Amniotic epithelial cell (primary cell): Measurements from ENCODE around the gene MAPKAPK5.
A peak's percentile ranks its signal among the peaks of the same experiment; 100 is the strongest.
"Not testable (repeated sequence)": the region's sequence is repeated elsewhere in the genome, so short reads cannot be mapped to it uniquely, and the experiment has no call there.

Experiments
- DNase-seq: peaks from one replicate; pipeline ENCODE4 v3.0.0-alpha.2; 2010; ENCODE audit warnings: low read depth

MAPKAPK5 gene, protein sequence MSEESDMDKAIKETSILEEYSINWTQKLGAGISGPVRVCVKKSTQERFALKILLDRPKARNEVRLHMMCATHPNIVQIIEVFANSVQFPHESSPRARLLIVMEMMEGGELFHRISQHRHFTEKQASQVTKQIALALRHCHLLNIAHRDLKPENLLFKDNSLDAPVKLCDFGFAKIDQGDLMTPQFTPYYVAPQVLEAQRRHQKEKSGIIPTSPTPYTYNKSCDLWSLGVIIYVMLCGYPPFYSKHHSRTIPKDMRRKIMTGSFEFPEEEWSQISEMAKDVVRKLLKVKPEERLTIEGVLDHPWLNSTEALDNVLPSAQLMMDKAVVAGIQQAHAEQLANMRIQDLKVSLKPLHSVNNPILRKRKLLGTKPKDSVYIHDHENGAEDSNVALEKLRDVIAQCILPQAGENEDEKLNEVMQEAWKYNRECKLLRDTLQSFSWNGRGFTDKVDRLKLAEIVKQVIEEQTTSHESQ

DNA sequence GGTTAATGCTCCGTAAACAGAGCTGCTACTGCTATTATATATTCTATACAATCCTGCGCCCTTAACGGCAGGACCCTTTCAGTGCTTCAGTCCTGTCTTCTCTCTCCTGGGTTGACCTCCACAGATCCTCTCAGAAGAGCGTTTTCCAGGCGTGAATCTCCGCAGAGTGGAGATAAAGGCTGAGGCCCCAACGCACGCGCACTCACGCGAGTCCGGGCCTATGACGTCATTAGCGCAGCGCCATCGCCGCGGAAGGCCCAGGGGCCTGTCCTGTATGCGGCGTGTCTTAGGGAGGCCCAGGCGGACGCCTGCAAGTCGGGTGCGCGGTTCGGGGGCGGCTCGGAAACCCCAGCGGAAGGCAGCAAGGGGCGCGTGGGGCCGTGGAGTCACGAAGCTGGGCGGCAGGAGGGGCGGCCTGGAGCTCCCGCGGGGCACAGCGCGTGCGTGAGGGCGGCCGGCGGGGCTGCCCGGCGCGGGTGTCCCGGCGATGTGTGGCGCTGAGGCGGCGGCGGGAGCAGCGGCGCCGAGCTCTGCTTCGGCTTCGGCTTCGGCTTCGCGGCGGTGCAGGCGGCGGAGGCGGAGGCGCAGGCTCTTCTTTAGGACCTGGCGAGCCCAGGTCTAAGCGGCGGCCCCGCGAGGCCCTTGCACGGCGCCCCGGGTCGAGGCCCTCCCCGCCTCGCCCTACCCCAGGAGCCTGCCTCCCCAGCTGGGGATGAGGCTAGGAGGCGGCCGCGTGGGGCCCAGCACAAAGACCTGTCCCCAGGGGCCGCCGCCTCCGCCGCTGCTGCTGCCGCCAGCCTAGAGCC lies at the start of gene MAPKAPK5:
TSS of gene MAPKAPK5 (plus strand) at position 479 of the 806 bp plus-strand sequence. CDS start 506 bp downstream, outside the sequence.
- peak; percentile 94 for DNase-seq

DNA sequence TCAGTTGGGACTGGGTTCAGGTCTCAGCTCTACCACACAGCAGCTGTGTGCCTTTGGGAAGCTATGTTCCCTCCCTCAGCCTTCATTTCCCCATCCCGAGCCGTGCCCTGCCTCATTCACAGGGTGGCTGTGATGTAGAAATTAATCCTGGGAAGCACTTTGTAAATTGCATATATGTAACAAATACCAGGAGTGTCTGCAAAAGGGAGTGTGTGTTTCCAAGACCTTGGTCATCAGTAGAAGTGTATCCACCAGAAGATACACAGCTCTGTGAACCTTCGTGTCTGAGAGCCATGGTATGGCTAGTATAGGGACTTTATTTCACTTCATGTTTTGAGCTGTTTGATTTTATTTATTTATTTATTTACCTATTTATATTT lies 49.2 kb upstream of the MAPKAPK5 start:
- DNase-seq = no peak

DNA sequence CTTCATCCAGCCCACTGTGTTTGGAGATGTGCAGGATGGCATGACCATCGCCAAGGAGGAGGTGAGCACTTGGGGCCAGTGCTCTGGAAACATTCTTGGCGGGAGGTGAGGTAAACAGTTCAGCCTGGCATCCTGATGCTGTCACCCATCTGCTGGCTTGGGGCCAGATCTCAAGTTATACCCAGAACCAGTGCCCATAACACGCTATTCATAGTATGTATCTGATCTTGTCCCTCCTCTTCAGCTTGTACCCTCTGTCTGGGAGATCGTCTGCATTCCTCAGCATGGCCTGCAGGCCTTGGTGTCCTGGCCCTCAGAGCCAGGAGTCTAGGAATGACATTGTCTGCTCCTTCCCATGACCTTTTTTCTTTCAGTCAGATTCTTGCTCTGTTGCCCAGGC lies 43.8 kb upstream of the MAPKAPK5 start:
- no peak for DNase-seq

DNA sequence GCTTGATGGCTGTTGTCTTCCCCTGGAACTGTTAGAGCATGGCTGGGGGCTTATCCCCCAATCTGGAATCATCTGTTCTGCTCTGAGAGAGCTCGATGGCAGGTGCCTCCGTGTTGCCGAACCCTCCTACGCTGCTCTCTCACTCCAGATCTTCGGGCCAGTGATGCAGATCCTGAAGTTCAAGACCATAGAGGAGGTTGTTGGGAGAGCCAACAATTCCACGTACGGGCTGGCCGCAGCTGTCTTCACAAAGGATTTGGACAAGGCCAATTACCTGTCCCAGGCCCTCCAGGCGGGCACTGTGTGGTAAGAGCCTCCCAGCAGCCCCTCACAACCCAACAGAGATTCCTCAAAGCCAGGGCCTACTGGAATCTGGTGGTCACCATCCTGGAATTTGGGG lies 42.3 kb upstream of the MAPKAPK5 start:
- DNase-seq = no peak

DNA sequence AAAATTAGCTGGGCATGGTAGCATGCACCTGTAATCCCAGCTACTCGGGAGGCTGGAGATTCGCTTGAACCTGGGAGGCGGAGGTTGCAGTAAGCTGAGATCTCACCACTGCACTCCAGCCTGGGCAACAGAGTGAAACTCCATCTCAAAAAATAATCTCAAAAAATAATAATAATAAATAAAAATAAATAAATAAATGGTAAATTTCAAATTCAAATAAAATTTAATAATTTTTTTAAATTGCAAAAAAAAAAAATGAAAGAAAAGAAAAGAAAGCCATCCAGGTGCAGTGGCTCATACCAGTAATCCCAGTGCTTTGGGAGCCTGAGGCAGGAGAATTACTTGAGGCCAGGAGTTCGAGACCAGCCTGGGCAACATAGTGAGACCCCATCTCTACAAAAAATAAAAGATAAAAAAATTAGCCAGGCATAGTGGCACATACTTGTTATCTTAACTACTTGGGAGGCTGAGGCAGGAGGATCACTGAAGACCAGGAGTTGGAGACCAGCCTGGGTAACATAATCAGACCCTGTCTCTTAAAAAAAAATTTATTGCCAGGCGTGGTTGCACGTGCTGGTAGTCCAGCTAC lies 38.9 kb upstream of the MAPKAPK5 start:
- DNase-seq = no peak

DNA sequence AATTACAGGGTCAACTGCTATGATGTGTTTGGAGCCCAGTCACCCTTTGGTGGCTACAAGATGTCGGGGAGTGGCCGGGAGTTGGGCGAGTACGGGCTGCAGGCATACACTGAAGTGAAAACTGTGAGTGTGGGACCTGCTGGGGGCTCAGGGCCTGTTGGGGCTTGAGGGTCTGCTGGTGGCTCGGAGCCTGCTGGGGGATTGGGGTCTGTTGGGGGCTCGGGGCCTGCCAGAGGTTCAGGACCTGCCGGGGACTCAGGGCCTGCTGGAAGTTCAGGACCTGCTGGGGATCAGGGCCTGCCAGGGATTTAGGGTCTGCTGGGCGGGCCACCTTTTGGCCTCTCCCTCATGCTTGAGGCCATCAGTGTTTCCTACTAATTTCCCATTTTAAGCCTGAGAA lies 38.2 kb upstream of the MAPKAPK5 start:
- DNase-seq = no peak

DNA sequence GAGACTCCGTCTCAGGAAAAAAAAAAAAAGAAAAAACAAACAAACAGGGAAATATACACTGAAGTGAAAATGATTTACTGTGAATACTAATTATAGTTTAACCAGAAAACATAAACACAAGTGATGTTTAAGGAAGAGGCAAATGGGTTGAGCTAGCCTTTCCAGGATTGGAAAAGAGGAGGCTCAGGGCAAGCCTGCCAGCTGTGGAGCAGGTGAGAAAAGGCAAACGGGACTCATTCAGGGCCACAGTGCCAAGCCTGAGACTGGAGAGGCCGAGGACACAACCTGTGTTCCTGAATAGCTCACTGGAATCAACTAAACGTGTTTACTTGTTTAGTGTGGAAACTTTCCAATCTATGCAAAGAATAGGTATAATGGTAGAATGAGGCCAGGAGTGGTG lies 35.7 kb upstream of the MAPKAPK5 start:
- DNase-seq = no peak

DNA sequence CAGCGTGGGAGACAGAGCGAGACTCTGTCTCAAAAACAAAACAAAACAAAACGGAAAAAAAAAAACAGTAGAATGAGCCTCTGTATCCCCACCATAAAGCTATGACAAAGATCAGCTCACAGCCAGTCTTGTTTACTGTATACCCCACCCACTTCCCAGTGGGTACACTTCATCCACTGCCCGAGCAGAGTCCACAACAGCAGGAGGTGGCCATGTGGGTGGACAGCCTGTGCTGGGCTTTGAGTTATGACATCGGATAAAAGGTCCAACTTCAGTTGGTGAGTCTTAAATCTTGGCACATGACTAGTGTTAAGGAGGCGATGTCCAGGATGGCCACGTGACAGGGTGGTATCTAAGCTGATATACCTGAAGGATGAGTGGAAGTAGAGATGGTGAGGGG lies 34.8 kb upstream of the MAPKAPK5 start:
- no peak for DNase-seq

DNA sequence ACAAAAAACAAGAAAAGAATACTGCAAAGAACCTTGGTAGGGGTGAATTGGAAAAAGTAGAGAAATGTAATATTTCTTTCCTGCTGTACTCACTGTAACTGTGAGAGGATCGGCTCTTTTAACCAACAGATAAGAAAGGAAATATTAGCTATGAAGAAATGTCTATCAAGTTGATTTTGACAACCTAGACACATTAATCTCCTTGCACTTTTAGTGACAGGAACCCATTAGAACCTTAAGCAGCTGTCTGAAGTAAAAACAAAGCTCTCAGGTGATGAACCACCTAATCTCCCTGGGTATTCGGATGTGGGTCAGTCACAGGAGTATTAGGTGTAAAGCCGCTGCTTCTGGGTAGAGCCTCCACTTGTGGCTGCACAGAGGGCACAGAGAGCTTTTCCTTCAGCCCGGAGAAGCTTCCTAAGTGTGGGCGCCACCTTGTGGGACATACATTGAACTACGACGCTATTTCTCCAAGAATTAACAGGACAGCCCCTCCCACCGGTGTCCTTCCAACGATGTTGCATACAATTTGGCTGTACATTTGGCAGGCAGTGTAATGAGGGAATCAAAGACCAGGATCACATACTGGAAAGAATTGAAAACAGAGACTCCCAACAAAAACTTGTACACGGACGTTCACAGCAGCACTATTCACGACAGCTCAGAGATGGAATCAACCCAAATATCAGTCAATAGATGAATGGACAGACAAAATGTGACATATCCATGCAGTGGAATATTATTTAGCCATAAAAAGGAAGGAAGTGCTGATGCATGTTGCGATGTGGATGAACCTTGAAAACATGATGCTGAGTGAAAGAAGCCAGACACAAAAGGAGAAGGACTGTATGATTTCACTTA lies 28.9 kb upstream of the MAPKAPK5 start:
- DNase-seq = peak; percentile 78

DNA sequence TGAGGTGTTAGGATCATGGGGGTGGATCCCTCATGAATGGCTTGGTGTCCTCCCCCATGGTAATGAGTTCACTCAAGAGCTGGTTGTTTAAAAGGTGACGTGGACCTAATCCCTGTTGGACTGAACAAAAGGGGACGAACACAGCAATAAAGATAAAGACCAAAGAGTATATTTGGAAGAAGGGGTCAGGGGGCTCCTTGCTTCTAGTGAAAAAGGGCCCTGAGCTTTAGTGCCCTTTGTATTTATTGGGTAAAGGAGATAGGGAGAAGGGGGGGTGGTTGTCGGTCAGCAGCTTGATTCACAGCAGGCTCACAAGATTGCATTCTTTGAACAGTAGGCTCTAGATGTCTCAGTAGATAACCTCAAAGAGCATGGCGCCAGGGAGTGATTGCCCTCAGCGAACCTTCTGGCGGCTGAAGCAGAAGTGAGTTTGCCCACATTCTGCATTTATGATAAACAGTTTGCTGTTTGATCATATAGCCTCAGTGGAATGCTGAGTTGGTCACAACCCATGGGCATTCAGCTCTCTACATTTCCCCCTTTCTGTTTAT lies 25.9 kb upstream of the MAPKAPK5 start:
- DNase-seq = no peak

DNA sequence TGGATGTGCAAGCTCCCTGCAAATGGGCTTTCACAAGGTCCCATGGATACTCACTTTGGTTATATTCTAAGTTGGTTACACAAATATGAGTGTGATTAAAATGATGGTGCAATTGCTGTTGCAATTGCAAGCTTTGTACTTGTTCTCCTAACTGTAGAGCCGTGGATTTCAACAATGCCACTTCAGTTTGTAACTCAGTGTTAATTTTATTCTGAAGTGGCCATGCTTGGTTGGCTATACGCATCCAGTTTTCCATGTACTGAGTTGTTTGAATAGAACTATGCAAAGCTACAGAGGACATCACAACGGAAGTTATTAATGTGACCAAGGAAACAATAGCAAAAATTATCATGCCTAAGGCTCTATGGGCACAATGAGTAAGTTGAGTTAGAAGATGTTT lies 25.1 kb upstream of the MAPKAPK5 start:
- not testable (repeated sequence) for DNase-seq

DNA sequence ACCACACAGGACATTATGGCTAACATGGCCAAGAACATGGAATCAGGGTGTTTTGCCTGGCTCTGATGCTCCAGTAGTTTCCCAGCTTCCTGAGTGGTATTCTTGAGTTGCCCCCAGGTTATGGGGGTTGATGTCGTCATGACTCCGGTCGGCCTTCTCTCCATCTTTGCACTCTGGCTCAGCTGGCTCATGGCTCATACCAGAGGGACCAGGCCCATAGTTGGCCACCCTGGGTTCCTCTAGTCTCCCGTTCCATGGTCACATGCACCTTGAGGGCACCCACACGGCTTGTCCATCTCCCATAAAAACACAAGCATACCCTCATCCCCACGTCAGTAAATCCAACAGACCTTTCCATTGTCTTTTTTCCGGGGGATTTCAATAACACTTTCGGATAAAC lies 23.7 kb upstream of the MAPKAPK5 start:
- no peak for DNase-seq

DNA sequence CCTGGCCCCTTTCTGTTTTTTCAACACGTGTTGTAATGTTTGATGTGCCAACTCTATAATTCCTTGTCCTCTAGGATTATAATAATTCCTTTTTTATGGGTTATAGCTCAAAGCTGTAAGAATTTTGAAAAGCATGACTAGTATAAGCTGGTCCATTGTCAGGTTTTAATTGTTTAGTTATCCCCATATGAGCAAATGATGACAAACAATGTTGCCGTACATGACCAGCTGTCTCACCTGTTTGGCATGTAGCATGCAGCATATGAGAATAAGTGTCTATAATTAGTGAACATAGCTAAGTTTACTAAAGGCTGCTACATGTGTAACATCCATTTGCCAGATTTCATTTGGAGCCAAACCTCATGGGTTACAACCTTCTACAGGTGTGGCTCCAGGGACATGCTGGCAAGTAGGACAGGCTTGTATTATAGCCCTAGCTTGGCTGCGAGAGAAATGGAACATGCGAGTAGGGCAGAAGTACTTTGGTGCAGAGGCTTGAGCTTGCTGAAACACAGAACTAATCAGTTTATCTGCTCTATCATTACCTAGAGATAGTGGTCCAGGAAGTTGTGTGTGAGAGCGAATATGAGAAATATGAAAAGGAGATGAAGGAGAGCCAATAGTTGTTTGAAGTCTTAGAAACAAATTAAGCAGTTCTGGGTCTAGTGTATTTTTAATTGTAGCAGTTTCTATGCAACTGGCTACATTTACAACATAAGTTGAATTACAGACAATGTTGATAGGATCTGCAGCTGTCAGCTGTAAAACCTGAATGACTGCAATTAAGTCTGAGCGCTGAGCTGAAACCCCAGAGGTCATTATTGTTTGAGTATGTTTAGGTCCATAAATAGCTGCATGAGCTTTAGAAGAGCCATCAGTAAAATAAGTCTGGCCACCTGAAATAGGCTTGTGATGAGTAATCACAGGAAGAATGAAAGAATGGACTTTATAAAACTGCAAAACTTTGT lies 22.6 kb upstream of the MAPKAPK5 start:
- no peak for DNase-seq

DNA sequence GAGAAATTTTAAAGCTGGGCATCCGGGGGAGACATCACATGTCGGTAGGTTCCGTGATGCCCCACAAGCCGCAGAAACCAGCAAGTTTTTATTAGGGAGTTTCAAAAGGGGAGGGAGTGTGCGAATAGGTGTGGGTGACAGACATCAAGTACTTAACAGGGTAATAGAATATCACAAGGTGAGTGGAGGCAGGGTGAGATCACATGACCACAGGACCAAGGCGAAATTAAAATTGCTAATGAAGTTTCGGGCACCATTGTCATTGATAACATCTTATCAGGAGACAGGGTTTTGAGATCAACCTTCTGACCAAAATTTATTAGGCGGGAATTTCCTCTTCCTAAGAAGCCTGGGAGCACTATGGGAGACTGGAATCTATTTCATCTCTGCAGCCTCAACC lies 21.2 kb upstream of the MAPKAPK5 start:
- not testable (repeated sequence) for DNase-seq

DNA sequence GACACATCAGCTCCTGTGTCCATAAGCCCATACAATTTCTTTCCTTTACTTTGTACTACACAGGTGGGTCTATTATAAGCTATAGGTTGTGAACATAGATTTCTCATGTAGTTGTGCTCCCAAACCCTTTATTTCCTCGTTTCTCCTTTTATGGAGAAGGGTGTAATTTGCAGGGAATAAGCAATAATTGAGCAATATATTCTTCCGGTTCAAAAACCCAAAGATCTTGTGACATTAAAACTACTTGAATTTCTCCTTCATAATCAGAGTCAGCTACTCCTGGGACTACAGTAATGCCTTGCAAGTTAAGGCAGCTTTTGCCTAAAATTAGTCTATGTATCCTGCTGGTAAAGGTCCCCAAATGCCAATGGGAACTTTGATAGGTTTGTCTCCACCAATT lies 19.1 kb upstream of the MAPKAPK5 start:
- no peak for DNase-seq

DNA sequence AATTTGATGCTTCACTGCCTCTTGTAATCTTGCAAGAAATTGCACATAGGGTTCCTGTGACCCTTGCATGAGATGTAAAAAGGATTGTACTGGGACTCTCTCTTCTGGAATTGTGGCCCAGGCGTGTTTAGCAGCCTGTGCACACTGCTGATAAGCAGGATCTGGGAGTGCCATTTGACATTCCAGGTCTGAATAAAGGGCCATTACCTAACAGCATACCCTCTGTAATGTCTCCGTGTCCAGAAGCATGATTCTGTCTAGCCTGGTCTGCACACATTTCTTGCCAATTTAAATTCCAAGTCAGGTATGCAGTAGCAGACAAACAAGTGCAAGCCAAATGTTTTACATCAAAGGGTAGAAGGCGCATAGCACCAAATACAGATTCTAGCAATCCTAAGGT lies 18.1 kb upstream of the MAPKAPK5 start:
- DNase-seq = no peak

DNA sequence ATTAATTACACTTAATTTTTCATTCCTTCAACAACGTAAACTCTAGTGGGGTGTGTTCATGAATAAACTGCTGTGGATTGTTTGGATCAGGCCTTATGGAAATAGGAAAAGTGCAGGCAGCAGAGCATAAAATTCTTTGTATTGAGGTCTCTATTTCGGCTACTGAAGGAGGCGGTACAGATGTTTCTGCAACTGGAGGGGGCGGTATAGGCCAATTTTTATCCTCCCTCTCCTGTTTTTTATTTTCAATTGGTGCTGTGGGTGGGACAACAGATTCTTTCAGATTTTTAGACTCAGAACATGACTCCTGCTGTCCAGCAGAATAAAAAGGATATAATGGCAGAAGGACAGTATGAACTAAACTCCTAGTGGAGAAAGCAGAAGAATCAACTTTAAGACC lies 17.7 kb upstream of the MAPKAPK5 start:
- DNase-seq = not testable (repeated sequence)

DNA sequence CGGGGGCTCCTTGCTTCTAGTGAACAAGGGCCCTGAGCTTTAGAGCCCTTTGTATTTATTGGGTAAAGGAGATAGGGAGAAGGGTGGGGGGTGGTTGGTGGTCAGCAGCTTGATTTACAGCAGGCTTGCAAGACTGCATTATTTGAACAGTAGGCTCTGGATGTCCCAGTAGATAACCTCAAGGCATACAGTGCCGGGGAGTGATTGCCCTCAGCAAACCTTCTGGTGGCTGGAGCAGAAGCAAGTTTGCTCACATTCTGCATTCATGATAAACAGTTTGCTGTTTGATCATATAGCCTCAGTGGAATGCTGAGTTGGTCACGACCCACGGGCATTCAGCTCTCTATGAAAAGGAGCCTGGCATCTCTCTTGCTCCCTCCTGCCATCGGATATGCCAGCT lies 16.5 kb upstream of the MAPKAPK5 start:
- no peak for DNase-seq

DNA sequence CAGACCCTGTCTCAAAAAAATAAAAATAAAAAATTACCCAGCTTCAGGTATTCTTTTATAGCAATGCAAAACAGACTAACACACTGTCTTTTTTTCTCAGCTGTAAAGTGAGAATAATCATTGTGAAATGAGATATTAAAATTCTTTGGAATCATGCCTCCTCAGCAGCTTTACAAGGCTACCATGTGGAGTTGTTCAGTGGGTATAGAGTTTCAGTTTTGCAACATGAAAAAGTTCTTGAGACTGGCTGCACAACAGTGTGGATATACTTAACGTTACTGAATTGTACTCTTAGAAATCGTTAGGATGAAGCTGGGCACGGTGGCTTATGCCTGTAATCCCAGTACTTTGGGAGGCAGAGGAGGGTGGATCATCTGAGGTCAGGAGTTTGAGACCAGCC lies 15.7 kb upstream of the MAPKAPK5 start:
- no peak for DNase-seq

DNA sequence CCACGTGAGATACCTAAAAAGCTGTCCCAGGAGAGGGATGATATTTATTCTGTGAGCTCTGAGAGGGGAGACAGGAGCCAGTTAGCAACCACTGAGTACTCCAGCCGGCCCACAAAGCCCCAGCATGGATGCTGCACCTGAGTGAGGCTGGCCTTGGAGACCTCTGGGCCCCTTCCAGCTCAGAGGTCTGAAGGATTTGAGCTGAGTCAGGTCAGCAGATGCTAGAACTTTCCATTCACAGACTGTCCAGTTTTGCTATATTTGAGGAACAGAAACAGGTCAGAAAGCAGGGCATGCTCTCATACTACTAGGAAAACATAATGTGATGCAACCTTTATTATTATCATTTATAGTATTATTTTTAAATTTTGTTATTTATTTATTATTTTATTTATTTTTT lies 15.0 kb upstream of the MAPKAPK5 start:
- no peak for DNase-seq
